Measurements from ENCODE around the gene GRIN2A.

GRCh38 chr16:9761870-9762269, 420.4 kb downstream of the GRIN2A start:
- TF ChIP-seq CTCF (IDR thresholded peaks at IDR 0.05; ENCODE audit: poor library complexity) (no peak), EZH2phosphoT487 (IDR thresholded peaks at IDR 0.05; ENCODE audit: low read depth, severe bottlenecking, unreplicated experiment) (no peak)

Measured in hepatocyte (in vitro differentiated cells).